GM13976 (cell line): Measurements from ENCODE around the gene TPM2.
A peak's percentile ranks its signal among the peaks of the same experiment; 100 is the strongest.

Experiments used
- DNase-seq: peaks from one replicate; pipeline ENCODE4 v3.0.0; 2012; ENCODE audit warnings: low spot score
- CTCF ChIP-seq: IDR thresholded peaks from 2 replicates; pipeline ENCODE4 v1.5.1; 2012; ENCODE audit warnings: borderline replicate concordance, mild to moderate bottlenecking; ENCODE audit not compliant: insufficient read depth; ENCODE audit errors: extremely low read depth, missing control alignments, control extremely low read depth
- in situ Hi-C: fragments of 300-500 bp; cut with MboI; formaldehyde crosslinking; loops from one replicate; pipeline ENCODE4 v1.12.0; 2022; ENCODE audit warnings: low sequenced_read_pairs, mixed read lengths, inconsistent platforms; ENCODE audit not compliant: unreplicated experiment

Gene TPM2

DNA sequence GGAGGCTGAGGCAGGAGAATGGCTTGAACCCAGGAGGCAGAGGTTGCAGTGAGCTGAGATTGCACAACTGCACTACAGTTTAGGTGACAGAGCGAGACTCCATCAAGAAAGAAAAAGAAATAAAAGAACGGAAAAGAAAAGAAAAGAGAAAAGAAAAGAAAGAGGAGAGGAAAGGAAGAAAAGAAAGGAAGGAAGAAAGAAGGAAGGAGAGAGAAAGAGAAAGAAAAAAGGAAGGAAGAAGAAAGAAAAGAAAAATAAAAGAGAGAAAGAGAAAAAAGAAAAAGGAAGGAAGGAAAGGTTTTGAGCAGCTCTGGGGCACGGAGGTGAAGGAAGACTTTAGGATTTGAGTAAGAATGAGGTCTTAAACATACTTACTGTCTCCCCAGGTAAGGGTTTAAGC lies 23.9 kb upstream of the TPM2 start:
- no peak for TF ChIP-seq CTCF
- no peak for DNase-seq
- in situ Hi-C loops = no loop called here

GRCh38 chr9:35712762-35713400 lies 23.2 kb upstream of the TPM2 start:
- TF ChIP-seq CTCF = no peak
- no peak for DNase-seq
- in situ Hi-C loops = no loop called here

DNA sequence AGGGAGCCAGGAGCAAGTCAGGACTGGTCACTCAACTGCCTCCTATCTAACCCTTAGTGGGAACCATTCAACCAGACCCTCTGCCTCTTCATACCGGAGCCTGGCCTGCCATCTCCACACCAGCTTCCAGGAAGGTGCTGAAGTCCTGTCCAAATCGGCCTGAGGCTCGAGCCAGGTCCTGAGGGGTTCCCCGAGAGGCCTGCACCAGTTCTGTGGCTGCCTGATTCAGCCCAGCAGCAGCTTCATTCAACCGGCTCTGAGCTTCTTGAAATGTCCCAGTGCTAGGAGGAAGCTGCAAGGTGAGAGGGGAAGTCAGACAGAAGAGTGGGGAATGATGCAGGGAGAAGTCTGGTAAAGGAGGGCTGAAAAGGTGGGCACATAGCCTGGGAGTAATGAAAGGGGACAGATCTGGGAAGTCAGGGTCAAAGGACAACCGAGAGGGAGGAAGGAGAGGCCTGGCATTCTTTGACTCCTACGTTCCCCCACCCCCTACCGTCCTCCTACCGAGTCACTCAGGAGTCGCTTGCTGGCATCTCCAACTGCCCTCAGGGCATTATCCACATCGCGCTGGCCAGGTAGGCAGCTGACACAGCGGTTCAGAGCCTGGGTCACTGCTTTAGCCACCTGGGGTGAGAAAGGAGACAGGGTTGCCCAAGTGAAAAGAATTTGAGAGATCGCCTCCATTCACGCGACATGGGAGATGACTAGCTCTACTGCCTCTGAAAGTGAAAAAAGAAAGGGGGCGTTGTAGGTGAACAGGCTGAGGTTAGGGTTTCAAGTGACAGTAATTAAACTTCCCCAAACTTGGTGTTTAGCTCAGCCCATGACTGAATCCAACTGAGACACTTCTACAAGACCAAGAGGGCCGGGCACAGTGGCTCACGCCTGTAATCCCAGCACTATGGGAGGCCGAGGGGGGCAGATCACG lies 22.0 kb upstream of the TPM2 start:
- DNase-seq = peak; percentile 68
- TF ChIP-seq CTCF = no peak
- in situ Hi-C loops = no loop called here

- in situ Hi-C loops = no loop called here
- TF ChIP-seq CTCF = no peak
- DNase-seq = no peak
Observed at GRCh38 chr9:35710818-35711500, 21.2 kb upstream of the TPM2 start.

- TF ChIP-seq CTCF = no peak
- DNase-seq = no peak
- in situ Hi-C loops = no loop called here
Observed at GRCh38 chr9:35708146-35708545, 18.4 kb upstream of the TPM2 start.

DNA sequence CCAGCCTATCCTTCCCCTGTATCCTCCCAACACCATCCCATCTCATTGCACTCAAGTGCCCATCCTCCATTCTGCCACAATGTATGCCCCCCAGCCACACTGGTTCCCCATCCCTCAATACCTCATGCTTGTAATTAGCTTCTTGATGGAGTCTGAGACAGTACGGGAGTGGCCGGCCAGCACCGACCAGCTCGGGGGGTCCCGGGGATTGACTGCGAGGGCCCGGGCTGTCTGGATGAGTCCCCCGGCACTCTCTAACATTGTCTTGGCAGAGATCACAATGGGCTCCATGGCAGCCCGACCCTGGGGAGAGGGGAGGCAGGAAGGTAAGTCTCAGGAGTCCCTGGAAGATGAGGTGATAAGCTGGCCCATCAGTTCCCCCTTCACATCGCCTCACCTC lies 17.2 kb upstream of the TPM2 start:
- TF ChIP-seq CTCF = no peak
- DNase-seq = no peak
- in situ Hi-C loops = no loop called here
